Thyroid gland (tissue), 4 donors: ENCODE results near the gene STIM2.

Experiments used
- CTCF ChIP-seq, 6 experiments: fragments of 200-600 bp in 3 of 6; fragments of 450-650 bp in 3 of 6; sonication (generic) in 3 of 6; IDR thresholded peaks; one replicate each; pipeline ENCODE4 v1.5.1; 2016 to 2019; ENCODE audit warnings: antibody characterized with exemption in 6 of 6, mild to moderate bottlenecking in 2 of 6, inconsistent platforms in 1 of 6, moderate library complexity in 1 of 6
- POLR2A ChIP-seq, 2 donors: fragments of 450-650 bp; IDR thresholded peaks; one replicate each; pipeline ENCODE4 v1.6.1; 2017; ENCODE audit warnings: antibody characterized with exemption in 2 of 2, mild to moderate bottlenecking in 2 of 2, moderate library complexity in 1 of 2

- TF ChIP-seq CTCF (IDR thresholded peaks at IDR 0.05), result no peak
- TF ChIP-seq POLR2A (IDR thresholded peaks at IDR 0.05), result no peak
Observed at GRCh38 chr4:26995316-26995715, 134.7 kb downstream of the STIM2 start.
